Measurements from ENCODE around the gene ADGRL3.

The ADGRL3 gene

DNA sequence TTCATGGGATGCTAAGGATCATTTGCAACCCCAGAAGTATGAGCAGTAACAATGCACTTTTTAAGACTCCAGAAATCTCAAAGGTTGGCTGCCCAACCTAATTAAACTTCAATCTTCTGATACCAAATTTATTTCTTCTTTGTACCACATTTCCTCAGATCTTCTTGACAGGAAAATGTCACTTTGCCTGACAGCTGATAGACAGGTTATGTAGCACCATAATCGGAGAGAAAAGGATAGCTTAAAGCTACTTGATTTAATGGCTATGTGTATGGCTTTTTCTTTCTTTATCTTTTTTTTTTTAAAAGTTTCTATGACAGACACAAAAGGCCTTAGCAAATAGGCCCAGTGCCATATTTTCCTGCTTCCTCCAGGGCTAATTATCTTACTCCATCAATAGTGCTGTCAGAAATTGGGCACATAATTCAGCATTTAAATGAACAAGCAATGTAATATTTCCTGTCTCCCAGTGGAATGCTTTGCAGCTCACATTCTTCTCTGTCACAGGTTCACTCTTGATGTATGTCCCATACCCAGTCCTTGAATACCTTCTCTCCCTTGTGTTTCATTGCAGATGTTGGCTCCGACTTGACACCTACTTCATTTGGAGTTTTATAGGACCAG lies 795.7 kb downstream of the ADGRL3 start (continued):
- no peak for TF ChIP-seq OSR1 (CRISPR knock-in tag; IDR thresholded peaks at IDR 0.05)
- no peak for TF ChIP-seq ZFP30 (CRISPR knock-in tag; IDR thresholded peaks at IDR 0.05)
- TF ChIP-seq, protein P1, sequence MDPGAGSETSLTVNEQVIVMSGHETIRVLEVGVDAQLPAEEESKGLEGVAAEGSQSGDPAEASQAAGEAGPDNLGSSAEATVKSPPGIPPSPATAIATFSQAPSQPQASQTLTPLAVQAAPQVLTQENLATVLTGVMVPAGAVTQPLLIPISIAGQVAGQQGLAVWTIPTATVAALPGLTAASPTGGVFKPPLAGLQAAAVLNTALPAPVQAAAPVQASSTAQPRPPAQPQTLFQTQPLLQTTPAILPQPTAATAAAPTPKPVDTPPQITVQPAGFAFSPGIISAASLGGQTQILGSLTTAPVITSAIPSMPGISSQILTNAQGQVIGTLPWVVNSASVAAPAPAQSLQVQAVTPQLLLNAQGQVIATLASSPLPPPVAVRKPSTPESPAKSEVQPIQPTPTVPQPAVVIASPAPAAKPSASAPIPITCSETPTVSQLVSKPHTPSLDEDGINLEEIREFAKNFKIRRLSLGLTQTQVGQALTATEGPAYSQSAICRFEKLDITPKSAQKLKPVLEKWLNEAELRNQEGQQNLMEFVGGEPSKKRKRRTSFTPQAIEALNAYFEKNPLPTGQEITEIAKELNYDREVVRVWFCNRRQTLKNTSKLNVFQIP (CRISPR knock-in tag; IDR thresholded peaks at IDR 0.05; ENCODE audit: borderline replicate concordance, low read depth): 0 out of 2 replicates have a peak, but pooled peaks have one; percentile 12
- TF ChIP-seq GLIS3 (CRISPR knock-in tag; IDR thresholded peaks at IDR 0.05): 0 out of 2 replicates have a peak, but pooled peaks have one; percentile 63

DNA sequence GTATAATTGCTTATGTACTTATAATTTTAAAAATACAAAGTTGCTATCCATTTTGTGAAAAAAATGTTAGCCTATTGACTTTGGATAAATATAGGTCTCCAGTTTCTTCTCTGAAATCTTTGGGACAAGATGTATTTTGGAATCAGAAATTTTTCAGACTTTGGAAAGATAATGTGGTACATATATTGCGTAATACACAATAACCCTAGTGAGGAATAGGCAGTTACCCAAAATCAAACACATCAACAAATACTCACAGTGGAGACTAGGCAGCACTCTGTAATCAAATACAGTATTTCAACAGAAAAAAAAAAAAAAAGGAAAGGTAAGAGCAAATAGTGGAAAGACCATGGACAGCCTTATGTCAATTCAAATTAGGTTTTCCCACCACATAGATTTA lies 796.8 kb downstream of the ADGRL3 start:
- ATAC-seq: no peak
- TF ChIP-seq, protein P2, sequence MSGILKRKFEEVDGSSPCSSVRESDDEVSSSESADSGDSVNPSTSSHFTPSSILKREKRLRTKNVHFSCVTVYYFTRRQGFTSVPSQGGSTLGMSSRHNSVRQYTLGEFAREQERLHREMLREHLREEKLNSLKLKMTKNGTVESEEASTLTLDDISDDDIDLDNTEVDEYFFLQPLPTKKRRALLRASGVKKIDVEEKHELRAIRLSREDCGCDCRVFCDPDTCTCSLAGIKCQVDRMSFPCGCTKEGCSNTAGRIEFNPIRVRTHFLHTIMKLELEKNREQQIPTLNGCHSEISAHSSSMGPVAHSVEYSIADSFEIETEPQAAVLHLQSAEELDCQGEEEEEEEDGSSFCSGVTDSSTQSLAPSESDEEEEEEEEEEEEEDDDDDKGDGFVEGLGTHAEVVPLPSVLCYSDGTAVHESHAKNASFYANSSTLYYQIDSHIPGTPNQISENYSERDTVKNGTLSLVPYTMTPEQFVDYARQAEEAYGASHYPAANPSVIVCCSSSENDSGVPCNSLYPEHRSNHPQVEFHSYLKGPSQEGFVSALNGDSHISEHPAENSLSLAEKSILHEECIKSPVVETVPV (CRISPR knock-in tag; IDR thresholded peaks at IDR 0.05): no peak
- TF ChIP-seq RARB (CRISPR knock-in tag; IDR thresholded peaks at IDR 0.05) (no peak), OSR1 (CRISPR knock-in tag; IDR thresholded peaks at IDR 0.05) (no peak), ZNF70 (CRISPR knock-in tag; IDR thresholded peaks at IDR 0.05) (no peak), ZNF565 (CRISPR knock-in tag; conservative IDR thresholded peaks at IDR 0.05; ENCODE audit: low read depth) (no peak), ISL1 (CRISPR knock-in tag; IDR thresholded peaks at IDR 0.05) (no peak), TCF4 (CRISPR knock-in tag; IDR thresholded peaks at IDR 0.05; ENCODE audit: borderline replicate concordance) (no peak), TOX (CRISPR knock-in tag; IDR thresholded peaks at IDR 0.05; ENCODE audit: borderline replicate concordance) (no peak), ZC3H10 (CRISPR knock-in tag; IDR thresholded peaks at IDR 0.05) (no peak), ARNTL (CRISPR knock-in tag; IDR thresholded peaks at IDR 0.05; ENCODE audit: borderline replicate concordance, low read depth) (no peak), SNAI2 (CRISPR knock-in tag; IDR thresholded peaks at IDR 0.05) (no peak), ZNF8 (CRISPR knock-in tag; IDR thresholded peaks at IDR 0.05) (no peak), ZFP30 (CRISPR knock-in tag; IDR thresholded peaks at IDR 0.05) (no peak)
- TF ChIP-seq, protein P3, sequence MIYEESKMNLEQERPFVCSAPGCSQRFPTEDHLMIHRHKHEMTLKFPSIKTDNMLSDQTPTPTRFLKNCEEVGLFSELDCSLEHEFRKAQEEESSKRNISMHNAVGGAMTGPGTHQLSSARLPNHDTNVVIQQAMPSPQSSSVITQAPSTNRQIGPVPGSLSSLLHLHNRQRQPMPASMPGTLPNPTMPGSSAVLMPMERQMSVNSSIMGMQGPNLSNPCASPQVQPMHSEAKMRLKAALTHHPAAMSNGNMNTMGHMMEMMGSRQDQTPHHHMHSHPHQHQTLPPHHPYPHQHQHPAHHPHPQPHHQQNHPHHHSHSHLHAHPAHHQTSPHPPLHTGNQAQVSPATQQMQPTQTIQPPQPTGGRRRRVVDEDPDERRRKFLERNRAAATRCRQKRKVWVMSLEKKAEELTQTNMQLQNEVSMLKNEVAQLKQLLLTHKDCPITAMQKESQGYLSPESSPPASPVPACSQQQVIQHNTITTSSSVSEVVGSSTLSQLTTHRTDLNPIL (CRISPR knock-in tag; IDR thresholded peaks at IDR 0.05; ENCODE audit: low read depth): no peak
- TF ChIP-seq, protein P4, sequence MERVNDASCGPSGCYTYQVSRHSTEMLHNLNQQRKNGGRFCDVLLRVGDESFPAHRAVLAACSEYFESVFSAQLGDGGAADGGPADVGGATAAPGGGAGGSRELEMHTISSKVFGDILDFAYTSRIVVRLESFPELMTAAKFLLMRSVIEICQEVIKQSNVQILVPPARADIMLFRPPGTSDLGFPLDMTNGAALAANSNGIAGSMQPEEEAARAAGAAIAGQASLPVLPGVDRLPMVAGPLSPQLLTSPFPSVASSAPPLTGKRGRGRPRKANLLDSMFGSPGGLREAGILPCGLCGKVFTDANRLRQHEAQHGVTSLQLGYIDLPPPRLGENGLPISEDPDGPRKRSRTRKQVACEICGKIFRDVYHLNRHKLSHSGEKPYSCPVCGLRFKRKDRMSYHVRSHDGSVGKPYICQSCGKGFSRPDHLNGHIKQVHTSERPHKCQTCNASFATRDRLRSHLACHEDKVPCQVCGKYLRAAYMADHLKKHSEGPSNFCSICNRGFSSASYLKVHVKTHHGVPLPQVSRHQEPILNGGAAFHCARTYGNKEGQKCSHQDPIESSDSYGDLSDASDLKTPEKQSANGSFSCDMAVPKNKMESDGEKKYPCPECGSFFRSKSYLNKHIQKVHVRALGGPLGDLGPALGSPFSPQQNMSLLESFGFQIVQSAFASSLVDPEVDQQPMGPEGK (CRISPR knock-in tag; IDR thresholded peaks at IDR 0.05; ENCODE audit: borderline replicate concordance): no peak
- TF ChIP-seq, protein P1 (CRISPR knock-in tag; IDR thresholded peaks at IDR 0.05; ENCODE audit: borderline replicate concordance, low read depth): no peak

DNA sequence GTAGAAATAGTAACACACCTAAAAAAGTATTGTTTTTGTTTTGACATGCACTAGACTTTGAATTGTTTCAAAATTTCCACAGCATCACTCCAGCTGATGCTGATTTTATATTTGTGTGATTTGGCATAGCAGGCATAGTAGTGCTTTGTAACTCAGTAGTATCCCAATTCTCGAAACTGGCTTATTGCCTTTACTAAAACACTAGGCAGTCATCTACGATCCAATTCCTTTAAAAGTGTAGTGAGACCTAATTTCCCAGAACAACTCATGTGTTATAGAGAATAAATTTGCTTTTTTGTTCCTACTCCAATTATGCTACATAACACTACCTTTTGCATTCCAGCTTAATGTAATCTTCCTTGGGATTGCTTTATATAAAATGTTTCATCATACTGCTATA lies 797.7 kb downstream of the ADGRL3 start:
- no peak for ATAC-seq
- no peak for TF ChIP-seq ZNF8 (CRISPR knock-in tag; IDR thresholded peaks at IDR 0.05)
- TF ChIP-seq ISL1 (CRISPR knock-in tag; IDR thresholded peaks at IDR 0.05): no peak
- no peak for TF ChIP-seq TCF4 (CRISPR knock-in tag; IDR thresholded peaks at IDR 0.05; ENCODE audit: borderline replicate concordance)
- TF ChIP-seq RARB (CRISPR knock-in tag; IDR thresholded peaks at IDR 0.05): no peak

DNA sequence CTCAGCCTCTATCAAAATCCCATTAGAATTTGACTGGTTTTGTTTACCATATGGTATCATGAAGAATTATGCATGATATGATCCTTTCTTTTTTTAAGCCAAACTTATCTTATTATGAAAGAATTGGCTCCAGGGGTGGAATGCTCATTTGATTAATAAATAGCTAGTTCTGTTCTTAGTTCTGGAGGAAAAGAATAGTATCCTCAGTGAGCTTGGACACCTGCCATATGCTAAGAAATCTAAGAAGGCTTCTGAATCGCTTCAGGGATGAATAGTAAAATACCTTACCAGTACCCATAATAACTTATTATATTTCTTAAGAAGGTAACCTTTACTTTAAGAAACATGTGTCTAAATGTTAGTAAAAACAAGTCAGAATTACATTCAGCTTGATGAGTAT lies 803.6 kb downstream of the ADGRL3 start:
- peak; percentile 54; the same call in 2 of the 3 replicates for ATAC-seq
- TF ChIP-seq CSDC2 (CRISPR knock-in tag; IDR thresholded peaks at IDR 0.05) (no peak), ISL1 (CRISPR knock-in tag; IDR thresholded peaks at IDR 0.05) (peak; percentile 42; the same call in 1 of the 2 replicates)
